HEK293 (cell line): ENCODE measurements around the gene SLC5A11.

Experiments
- CTCF ChIP-seq: fragments of 450-650 bp; formaldehyde crosslinking; IDR thresholded peaks from 2 replicates; pipeline ENCODE4 v1.5.1; 2016; ENCODE audit warnings: missing biosample characterization, missing genetic modification characterization
- KLF10 ChIP-seq: fragments of 450-650 bp; IDR thresholded peaks from 2 replicates; pipeline ENCODE4 v1.5.1; 2018; ENCODE audit warnings: missing biosample characterization, mild to moderate bottlenecking, missing genetic modification characterization
- REST ChIP-seq: fragments of 450-650 bp; formaldehyde crosslinking; IDR thresholded peaks from 2 replicates; pipeline ENCODE4 v1.5.1; 2016; ENCODE audit warnings: missing biosample characterization, missing genetic modification characterization
- ZFP3 ChIP-seq: fragments of 450-650 bp; formaldehyde crosslinking; IDR thresholded peaks from 2 replicates; pipeline ENCODE4 v1.5.1; 2016; ENCODE audit warnings: low read depth, missing biosample characterization, missing genetic modification characterization
- ZFP37 ChIP-seq: fragments of 450-650 bp; formaldehyde crosslinking; IDR thresholded peaks from 2 replicates; pipeline ENCODE4 v1.5.1; 2016; ENCODE audit warnings: missing biosample characterization, missing genetic modification characterization
- ZNF239 ChIP-seq: fragments of 450-650 bp; formaldehyde crosslinking; IDR thresholded peaks from 2 replicates; pipeline ENCODE4 v1.5.1; 2016; ENCODE audit warnings: missing biosample characterization, missing genetic modification characterization
- ZNF639 ChIP-seq: fragments of 450-650 bp; formaldehyde crosslinking; IDR thresholded peaks from 2 replicates; pipeline ENCODE4 v1.5.1; 2016; ENCODE audit warnings: missing biosample characterization, missing genetic modification characterization
- TF ChIP-seq, protein P1 (sequence below): fragments of 450-650 bp; formaldehyde crosslinking; IDR thresholded peaks from 2 replicates; pipeline ENCODE4 v1.5.1; 2016; ENCODE audit warnings: missing biosample characterization, missing genetic modification characterization

DNA sequence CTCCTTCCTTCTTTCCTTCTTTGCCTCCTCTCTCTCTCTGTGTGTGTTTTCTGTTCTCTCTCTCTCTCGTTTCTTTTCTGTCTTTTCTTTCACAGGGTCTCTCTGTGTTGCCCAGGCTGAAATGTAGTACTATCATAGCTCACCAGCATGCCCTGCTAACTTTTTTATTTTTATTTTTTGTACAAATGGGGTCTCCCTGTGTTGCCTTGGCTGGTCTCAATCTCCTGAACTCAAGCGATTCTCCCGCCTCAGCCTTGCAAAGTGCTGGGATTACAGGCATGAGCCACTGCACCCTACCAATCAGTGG, 1.5 kb downstream of the SLC5A11 start:
- TF ChIP-seq CTCF (tag by site-specific recombination) (no peak), ZNF239 (tag by site-specific recombination) (no peak), ZFP37 (tag by site-specific recombination) (no peak), ZNF639 (tag by site-specific recombination) (no peak), KLF10 (tag by site-specific recombination) (no peak), ZFP3 (tag by site-specific recombination) (no peak), REST (tag by site-specific recombination) (no peak)
- TF ChIP-seq, protein P1, sequence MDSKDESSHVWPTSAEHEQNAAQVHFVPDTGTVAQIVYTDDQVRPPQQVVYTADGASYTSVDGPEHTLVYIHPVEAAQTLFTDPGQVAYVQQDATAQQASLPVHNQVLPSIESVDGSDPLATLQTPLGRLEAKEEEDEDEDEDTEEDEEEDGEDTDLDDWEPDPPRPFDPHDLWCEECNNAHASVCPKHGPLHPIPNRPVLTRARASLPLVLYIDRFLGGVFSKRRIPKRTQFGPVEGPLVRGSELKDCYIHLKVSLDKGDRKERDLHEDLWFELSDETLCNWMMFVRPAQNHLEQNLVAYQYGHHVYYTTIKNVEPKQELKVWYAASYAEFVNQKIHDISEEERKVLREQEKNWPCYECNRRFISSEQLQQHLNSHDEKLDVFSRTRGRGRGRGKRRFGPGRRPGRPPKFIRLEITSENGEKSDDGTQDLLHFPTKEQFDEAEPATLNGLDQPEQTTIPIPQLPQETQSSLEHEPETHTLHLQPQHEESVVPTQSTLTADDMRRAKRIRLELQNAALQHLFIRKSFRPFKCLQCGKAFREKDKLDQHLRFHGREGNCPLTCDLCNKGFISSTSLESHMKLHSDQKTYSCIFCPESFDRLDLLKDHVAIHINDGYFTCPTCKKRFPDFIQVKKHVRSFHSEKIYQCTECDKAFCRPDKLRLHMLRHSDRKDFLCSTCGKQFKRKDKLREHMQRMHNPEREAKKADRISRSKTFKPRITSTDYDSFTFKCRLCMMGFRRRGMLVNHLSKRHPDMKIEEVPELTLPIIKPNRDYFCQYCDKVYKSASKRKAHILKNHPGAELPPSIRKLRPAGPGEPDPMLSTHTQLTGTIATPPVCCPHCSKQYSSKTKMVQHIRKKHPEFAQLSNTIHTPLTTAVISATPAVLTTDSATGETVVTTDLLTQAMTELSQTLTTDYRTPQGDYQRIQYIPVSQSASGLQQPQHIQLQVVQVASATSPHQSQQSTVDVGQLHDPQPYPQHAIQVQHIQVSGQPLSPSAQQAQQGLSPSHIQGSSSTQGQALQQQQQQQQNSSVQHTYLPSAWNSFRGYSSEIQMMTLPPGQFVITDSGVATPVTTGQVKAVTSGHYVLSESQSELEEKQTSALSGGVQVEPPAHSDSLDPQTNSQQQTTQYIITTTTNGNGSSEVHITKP (tag by site-specific recombination): no peak
